NK-92 treated with Interleukin-12 subunit alpha and Interleukin-12 subunit beta, amount 100 ng/mL, for 24 hours (cell line): Measurements from ENCODE around the gene GHSR.

ENCODE experiments used
- DNase-seq: peaks from one replicate; lab custom pipeline; 2025; lab: John Stamatoyannopoulos, UW

GHSR gene

DNA sequence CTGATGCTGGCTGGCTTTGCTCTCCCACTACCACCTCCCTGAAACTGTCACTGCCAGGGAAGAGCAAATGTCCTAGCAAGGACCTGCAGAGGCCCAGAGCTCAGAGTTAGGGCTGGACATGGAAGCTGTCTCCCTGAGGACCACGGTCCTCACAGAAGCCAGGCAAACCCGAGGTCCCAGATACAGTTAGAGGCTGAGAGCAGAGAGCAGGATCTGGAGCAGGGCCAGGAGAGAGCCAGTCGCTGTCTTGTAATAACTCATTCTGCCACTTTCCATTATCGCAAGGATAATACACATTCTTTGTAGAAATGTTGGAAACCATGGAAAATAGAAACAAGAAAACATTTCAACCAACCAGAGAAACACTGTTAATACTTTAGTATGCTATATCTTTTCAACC, 10.1 kb downstream of the GHSR start:
- no peak for DNase-seq

DNA sequence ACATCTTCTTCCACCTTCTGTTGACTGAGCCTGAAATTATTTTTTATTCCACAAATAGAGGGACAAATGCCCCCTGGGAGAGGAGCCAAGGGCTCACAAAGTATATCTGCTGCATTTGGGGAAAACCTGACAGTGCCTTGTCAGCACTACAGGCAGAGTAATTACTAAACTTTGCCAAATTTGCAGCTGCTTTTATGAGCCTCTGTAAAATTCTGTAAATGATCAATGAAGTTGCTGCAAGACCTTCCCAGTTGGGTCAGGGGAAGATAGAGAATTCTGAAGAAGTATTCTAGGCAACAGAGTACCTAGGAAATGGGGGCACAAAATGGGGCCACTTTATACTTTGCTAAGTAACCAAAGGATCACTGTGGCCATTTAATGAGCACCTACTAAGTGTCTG, 10.5 kb downstream of the GHSR start:
- no peak for DNase-seq

DNA sequence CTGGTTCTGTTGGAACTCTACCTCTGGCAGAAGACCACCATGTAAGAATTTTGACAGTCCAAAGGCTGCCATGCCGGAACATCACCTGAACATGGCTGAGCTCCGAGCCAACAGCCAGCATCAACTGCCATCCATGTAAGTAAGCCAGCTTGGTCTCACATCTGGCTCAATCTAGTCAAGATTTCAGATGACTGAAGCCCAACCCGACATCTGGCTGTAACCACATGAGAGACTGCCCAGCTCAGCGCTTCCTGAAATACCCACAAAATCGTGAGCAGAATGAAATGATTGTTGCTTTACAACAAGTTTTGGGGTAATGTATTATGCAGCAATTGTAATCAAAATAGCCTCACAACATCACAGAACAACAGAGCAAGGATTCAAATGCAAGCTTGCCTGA, 32.9 kb downstream of the GHSR start:
- DNase-seq: no peak

DNA sequence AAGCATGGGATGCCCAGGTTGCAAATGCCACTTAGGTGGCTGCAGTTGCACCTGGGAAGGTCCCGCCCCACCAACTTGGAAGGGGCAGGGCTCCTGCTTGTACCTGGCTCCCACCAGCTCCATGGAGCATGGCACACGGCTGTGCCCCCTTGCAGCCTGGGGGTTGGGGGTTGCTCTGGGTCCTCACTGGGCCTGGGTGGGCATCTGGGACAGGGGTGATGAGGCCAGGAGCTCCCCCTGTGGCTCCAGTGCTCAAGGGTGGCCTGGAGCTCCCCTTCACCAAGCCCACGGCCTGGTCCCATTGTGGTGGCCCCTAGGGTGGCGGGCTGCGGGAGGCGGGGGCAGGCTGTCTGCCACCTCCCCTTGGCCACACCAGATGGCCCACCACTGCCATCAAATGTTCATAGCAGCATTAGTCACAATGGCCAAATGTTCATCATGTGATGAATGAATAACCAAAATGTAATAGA, 36.7 kb downstream of the GHSR start:
- no peak for DNase-seq

DNA sequence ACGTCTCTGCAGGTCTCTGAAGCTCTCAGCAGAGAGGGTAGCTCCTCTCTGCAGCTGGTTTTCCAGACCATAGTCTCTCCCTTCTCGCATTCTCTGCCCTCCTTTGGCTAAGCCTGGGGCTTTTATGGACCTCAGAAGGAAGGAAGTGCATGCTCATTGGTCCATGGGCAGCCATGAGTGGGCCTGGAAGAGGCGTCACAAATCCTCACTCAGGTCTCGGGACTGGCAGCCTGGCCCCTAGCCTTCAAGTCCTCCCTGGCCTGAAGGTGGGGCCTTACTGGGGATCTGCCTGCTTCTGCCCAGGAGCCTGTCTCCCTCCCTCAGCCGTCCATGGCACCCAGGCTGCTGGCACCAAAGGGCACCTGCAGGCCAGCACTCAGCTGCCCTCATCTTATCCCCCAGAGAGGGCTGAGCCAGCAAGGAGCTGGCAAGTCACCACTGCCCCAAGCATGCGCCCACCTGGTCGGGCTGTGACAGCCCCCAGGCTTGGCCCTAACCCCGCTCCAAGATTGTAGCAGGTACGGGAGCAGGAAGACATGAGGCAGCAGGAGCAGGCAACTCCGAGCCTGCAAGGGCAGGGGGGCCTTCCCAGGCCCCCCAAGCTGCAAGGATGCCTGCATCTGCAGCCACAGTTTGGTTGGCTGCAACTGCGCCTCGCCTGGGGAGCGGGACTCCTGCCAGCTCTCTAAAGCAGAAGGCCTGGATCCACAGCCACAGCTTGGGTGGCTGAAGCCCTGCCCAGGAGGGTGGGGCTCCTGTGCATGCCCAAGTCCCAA, 37.4 kb downstream of the GHSR start:
- DNase-seq: no peak

DNA sequence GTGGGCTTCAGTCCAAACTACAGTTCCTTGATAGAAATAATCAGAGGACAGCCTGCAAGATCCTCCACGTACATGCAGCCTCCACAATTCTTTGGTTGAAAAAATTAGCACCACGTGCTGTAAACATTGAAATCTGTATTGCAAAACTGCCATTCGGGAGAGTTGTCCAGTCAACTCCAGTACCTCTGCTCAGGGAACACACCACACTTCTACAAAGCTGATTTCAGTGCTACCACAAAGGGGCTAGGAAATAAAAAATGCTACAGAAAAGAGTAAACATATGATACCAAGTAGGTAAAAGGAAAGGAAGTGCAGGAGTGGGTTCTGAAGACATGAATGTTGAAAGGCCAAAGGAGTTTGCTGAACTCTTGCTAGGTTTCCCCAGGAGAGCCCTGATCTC, 40.4 kb downstream of the GHSR start:
- no peak for DNase-seq

DNA sequence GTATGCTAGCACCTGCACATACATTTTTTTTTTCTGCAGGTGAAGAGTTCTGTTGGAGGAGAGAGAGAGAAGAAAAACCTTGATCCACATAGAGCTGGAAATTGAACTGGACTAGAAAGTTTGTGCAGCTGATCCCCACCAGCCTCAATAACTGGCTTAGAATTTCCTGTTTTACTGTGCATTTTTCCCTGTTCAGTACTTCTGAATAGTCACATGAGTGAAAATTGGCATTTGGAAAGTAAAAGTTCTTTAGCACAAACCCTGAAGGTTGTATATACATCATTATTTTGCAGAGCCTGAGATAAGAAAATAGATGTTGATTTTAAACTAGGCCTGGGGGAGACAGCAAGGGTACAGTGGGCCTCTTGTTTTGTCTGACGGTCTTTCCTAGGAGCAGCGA, 42.3 kb downstream of the GHSR start:
- no peak for DNase-seq

DNA sequence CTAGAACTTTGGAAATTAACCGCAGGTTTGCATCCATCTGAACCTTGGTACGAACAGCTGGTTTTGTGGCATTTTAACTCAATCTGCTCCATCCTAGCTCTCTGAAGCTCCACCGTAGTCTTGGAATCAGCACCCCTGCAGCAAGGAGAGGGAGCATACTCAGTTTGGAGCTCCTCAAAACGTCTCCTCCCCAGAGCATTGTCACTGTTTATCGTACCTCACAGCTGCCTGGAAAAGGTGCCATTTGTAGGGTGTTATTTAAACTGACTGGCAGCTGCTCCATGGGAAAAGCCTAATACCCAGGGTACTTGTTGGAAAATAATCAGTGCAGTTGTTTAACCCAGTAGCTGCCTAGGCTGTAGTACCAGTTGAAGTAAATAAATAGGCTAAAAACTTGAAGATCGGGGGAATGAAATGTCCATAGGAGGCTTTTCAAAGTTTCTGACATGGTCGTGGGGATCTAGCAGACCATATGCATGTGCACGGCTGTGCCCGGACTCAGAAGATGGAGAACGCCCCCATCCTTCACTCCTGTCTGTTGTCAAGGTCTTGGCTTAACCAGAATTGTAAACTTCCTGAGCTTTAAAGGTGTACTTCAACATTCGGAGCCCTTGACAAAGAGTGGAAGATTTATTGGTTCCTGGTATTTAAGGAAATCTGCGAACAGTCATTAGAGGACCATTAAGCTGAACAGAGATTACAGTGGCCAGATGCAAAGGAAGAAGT, 43.9 kb downstream of the GHSR start:
- DNase-seq: no peak

DNA sequence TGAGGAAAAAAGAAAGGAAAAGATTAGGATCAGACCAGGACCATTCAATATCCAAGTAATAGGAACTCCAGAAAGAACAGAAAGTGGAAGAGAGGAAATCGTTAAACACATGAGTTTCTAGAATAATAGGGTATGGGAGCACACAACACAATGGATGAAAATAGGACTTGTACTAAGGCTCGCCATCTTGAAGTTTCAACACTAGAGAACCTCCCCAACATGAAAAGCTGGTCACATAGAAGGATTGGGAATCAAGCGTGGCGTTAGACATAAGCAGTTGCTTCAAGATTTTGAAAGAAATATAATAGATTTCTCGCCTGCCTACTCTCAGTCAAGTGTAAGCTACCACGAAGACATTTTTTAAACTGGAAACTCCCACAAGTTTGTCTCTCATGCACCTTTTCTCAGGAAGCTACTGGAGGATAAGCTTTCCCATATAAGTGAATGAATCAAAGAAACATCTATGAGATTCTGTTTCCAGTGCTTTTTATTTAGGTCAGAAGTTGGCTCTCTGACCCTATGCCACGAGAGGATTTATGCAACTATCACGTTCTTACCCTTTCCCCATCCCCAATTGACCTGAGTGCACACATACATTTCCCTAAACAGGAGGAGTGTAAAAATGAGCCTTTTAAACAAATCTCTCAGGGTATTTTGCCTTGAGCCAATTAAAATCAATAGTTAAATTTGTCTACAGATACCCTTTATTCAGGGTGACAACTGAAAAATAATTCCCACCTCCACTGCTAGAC, 45.2 kb downstream of the GHSR start:
- DNase-seq: no peak

DNA sequence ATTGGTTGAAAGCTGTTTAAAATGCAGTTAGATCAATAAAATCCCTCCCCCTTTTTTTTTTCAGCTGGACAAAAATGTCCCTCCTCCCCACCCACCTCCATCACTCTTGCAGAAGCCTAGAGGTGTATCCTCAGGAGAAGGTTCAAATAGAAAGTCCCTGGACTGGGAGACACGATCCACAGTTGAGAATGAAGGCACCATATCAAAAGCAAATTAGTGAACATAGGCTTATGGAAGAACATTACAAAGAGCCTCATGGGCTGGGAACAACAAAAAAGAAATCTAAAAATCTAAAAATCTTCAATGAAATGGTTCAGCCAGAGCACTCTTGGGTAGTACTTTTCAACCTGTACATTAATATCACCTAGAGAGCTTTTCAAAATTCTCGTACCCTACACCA, 46.2 kb downstream of the GHSR start:
- no peak for DNase-seq

DNA sequence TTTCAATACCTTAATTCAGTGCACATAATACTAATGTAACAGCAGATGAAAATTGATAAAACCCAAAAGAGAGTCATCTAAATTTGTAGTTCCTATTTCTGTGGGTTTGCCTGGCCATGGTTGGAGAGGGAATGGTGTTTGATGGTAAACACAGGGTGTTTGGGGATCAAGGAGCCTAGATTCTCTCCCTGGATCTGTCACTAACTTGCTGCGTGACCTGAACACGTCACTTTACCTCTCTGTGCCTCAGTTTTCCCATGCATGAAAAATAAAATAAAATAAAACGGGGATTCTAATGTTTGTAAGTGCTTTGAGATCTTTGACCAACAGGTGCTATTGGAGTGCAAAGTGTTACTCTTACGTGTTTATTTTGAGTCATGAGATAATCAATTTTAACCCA, 49.8 kb downstream of the GHSR start:
- DNase-seq: no peak

DNA sequence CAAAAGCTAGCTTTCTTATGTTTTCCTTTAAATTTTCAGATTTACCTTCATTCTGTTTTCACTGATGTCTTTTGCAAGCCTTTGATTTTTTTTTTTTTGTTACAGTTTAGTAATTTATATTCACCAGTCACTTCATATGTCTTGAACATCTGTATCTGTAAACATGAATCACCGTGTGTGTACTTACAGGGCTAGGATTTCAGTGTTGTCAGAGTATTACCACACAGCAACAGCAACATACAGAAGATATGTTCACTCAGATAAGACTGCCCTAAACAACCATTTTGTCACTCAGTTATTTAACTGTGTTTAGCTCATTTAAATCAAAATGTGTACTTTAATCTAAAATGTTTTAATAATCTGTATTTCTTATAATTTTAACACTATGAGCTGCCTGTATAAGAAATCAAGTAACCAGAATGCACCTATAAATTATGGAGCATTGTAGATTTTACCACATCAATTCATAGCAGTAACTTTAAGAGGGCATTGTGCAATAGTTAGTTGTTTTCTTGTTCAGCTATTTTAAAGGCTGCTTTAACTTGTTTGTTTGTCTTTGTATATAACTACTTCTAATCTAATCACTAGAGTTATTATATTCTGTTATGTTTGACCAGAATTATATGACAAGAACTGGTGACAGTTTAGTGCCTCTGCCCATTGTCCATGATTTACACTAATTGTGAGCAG, 50.4 kb downstream of the GHSR start:
- DNase-seq: no peak

DNA sequence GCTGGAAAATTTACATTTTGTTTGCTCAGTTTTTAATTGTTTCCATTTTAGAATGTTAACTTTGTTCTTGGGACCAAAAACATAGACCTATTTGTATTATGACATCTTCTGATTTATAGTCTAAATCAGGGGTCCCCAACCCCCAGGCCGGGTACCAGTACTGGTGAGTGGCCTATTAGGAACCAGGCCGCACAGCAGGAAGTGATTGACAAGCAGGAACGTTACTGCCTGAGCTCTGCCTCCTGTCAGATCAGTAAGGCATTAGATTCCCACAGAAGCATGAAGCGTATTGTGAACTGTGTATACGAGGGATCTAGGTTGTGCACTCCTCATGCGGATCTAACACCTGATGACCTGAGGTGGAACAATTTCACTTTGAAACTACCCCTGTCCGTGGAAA, 51.9 kb downstream of the GHSR start:
- no peak for DNase-seq

DNA sequence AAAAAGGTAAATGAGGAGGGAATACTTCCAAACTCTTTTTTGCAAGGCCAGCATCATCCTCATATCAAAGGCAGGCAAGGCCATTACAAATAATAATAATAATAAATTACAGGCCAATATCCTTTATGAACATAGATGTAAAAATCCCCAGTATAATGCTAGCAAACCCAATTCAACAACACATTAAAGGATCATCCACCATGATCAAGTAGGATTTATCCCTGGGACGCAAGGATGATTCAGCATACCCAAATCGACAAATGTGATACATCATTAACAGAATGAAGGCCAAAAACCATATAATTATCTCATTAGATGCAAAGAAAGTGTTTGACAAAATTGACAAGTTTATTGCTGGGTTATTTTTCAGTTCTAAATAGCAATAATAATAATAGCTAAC, 53.6 kb downstream of the GHSR start:
- DNase-seq: no peak
